Liver (tissue), 3 donors: ENCODE data around the gene TLE1.

ENCODE experiments used
- GABPA ChIP-seq, 2 donors: IDR thresholded peaks in 1 of 2; conservative IDR thresholded peaks in 1 of 2; 2 replicates each; pipeline ENCODE4 v1.6.1; 2016; ENCODE audit warnings: antibody characterized with exemption in 2 of 2, mild to moderate bottlenecking in 1 of 2, moderate library complexity in 1 of 2
- HNF4A ChIP-seq, 2 donors: conservative IDR thresholded peaks; 2 replicates each; pipeline ENCODE4 v1.6.1; 2016; ENCODE audit warnings: antibody characterized with exemption in 2 of 2, mild to moderate bottlenecking in 2 of 2
- JUND ChIP-seq, 2 donors: IDR thresholded peaks; 2 replicates each; pipeline ENCODE4 v1.6.1; 2016; ENCODE audit warnings: antibody characterized with exemption in 2 of 2
- RXRA ChIP-seq, 2 donors: IDR thresholded peaks; 2 replicates each; pipeline ENCODE4 v1.6.1; 2017 to 2018; ENCODE audit warnings: antibody characterized with exemption in 2 of 2, mild to moderate bottlenecking in 1 of 2
- SP1 ChIP-seq: IDR thresholded peaks from 2 replicates; pipeline ENCODE4 v1.6.1; 2018; ENCODE audit warnings: antibody characterized with exemption, mild to moderate bottlenecking
- TAF1 ChIP-seq: conservative IDR thresholded peaks from 2 replicates; pipeline ENCODE4 v1.6.1; 2016; ENCODE audit warnings: antibody characterized with exemption, mild to moderate bottlenecking
- YY1 ChIP-seq: IDR thresholded peaks from 2 replicates; pipeline ENCODE4 v1.6.1; 2016; ENCODE audit warnings: antibody characterized with exemption, mild to moderate bottlenecking
- TF ChIP-seq, protein P1 (sequence below): IDR thresholded peaks from 2 replicates; pipeline ENCODE4 v1.6.1; 2016; ENCODE audit warnings: antibody characterized with exemption, mild to moderate bottlenecking
- TF ChIP-seq, protein P2 (sequence below): fragments of 150-350 bp; IDR thresholded peaks from 2 replicates; pipeline ENCODE4 v1.5.1; 2017; ENCODE audit warnings: improper control_type of control experiment, low read depth, low read length; ENCODE audit not compliant: missing input control
- TF ChIP-seq, protein P3 (sequence below): IDR thresholded peaks from 2 replicates; pipeline ENCODE4 v1.6.1; 2016; ENCODE audit warnings: antibody characterized with exemption
- TF ChIP-seq, protein P4 (sequence below): IDR thresholded peaks from 2 replicates; pipeline ENCODE4 v1.6.1; 2016; ENCODE audit warnings: antibody characterized with exemption
- donor health status: healthy.
- donor health status: healthy.

DNA sequence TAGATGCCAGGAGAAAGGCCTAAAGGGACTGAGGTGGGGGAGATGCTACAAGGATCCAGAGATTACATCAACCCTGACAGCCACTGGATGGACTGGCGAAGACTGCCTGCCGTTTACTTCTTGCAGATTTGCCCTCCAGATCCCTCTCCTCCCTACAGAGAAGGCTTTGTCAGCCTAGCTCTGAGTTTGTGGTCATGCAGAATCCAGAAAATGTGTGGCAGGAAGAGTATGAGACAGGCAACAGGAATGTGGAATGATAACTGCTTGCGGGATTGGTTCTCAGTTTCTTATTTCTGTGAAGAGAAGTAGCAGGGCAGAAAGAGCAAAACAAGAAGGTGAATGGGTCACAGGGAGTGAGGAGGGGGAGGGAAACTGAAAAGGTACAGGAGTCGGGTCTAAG is 129.6 kb downstream of the TLE1 start:
- TF ChIP-seq, protein P1, sequence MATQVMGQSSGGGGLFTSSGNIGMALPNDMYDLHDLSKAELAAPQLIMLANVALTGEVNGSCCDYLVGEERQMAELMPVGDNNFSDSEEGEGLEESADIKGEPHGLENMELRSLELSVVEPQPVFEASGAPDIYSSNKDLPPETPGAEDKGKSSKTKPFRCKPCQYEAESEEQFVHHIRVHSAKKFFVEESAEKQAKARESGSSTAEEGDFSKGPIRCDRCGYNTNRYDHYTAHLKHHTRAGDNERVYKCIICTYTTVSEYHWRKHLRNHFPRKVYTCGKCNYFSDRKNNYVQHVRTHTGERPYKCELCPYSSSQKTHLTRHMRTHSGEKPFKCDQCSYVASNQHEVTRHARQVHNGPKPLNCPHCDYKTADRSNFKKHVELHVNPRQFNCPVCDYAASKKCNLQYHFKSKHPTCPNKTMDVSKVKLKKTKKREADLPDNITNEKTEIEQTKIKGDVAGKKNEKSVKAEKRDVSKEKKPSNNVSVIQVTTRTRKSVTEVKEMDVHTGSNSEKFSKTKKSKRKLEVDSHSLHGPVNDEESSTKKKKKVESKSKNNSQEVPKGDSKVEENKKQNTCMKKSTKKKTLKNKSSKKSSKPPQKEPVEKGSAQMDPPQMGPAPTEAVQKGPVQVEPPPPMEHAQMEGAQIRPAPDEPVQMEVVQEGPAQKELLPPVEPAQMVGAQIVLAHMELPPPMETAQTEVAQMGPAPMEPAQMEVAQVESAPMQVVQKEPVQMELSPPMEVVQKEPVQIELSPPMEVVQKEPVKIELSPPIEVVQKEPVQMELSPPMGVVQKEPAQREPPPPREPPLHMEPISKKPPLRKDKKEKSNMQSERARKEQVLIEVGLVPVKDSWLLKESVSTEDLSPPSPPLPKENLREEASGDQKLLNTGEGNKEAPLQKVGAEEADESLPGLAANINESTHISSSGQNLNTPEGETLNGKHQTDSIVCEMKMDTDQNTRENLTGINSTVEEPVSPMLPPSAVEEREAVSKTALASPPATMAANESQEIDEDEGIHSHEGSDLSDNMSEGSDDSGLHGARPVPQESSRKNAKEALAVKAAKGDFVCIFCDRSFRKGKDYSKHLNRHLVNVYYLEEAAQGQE: no peak
- TF ChIP-seq, protein P2, sequence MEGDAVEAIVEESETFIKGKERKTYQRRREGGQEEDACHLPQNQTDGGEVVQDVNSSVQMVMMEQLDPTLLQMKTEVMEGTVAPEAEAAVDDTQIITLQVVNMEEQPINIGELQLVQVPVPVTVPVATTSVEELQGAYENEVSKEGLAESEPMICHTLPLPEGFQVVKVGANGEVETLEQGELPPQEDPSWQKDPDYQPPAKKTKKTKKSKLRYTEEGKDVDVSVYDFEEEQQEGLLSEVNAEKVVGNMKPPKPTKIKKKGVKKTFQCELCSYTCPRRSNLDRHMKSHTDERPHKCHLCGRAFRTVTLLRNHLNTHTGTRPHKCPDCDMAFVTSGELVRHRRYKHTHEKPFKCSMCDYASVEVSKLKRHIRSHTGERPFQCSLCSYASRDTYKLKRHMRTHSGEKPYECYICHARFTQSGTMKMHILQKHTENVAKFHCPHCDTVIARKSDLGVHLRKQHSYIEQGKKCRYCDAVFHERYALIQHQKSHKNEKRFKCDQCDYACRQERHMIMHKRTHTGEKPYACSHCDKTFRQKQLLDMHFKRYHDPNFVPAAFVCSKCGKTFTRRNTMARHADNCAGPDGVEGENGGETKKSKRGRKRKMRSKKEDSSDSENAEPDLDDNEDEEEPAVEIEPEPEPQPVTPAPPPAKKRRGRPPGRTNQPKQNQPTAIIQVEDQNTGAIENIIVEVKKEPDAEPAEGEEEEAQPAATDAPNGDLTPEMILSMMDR: no peak
- TF ChIP-seq RXRA (IDR thresholded peaks at IDR 0.05): no peak
- no peak for TF ChIP-seq TAF1
- no peak for TF ChIP-seq GABPA (IDR thresholded peaks at IDR 0.05 in 1 of 2, conservative IDR thresholded peaks at IDR 0.05 in 1 of 2)
- no peak for TF ChIP-seq YY1
- TF ChIP-seq, protein P3, sequence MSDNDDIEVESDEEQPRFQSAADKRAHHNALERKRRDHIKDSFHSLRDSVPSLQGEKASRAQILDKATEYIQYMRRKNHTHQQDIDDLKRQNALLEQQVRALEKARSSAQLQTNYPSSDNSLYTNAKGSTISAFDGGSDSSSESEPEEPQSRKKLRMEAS: no peak
- no peak for TF ChIP-seq JUND (IDR thresholded peaks at IDR 0.05)
- TF ChIP-seq, protein P4, sequence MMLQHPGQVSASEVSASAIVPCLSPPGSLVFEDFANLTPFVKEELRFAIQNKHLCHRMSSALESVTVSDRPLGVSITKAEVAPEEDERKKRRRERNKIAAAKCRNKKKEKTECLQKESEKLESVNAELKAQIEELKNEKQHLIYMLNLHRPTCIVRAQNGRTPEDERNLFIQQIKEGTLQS: no peak
- no peak for TF ChIP-seq HNF4A (conservative IDR thresholded peaks at IDR 0.05)
- TF ChIP-seq SP1: no peak
